Measurements from ENCODE around the gene ARSJ. TPM values are rescaled to one million over a fixed set of nuclear protein-coding genes. Genes with fewer than 3 reads are reported as not detected.
"Not testable (repeated sequence)": the region's sequence is repeated elsewhere in the genome, so short reads cannot be mapped to it uniquely, and the experiment has no call there.

The ARSJ gene
- polyA plus RNA-seq, 3 donors, result not detected

- no peak for TF ChIP-seq CTCF (IDR thresholded peaks at IDR 0.05)
- Histone ChIP-seq H3K27me3 (ENCODE audit: control insufficient read depth in 2 of 2, insufficient read depth in 2 of 2, low read length in 2 of 2) (no peaks in the 10 kb centered on the region), H4K20me1 (ENCODE audit: insufficient read depth, low read length) (no peaks in the 10 kb centered on the region), H2AFZ (ENCODE audit: insufficient read depth, low read depth, low read length, poor library complexity, severe bottlenecking) (no peak overlapping the region), H3K4me1 (ENCODE audit: control insufficient read depth in 1 of 2, insufficient read depth in 2 of 2, low read length in 2 of 2) (no peaks in the 10 kb centered on the region), H3K27ac (ENCODE audit: low read depth in 1 of 2, low read length in 2 of 2) (no peak overlapping the region), H3K79me2 (ENCODE audit: insufficient read depth, low read length) (no peaks in the 10 kb centered on the region), H3K4me2 (replicated peaks; ENCODE audit: extremely low read depth, low read length, poor library complexity, severe bottlenecking) (no peak overlapping the region), H3K9me3 (replicated peaks in 1 of 2; ENCODE audit: control insufficient read depth in 1 of 2, insufficient read depth in 1 of 2, low read length in 2 of 2) (peaks cover 0 to 8% of the 10 kb centered on the region in 2 donors), H3K4me3 (replicated peaks in 1 of 3; ENCODE audit: low read depth in 2 of 3, low read length in 3 of 3) (no peak overlapping the region), H3K9ac (ENCODE audit: insufficient read depth, low read length, poor library complexity, severe bottlenecking) (no peak overlapping the region), H3K36me3 (replicated peaks in 1 of 2; ENCODE audit: control insufficient read depth in 1 of 2, insufficient read depth in 2 of 2, low read length in 2 of 2) (no peaks in the 10 kb centered on the region)
- intact Hi-C loops (cut with micrococcal nuclease), result no loop called here
- peaks cover 0 to 4% (median 2%) of the 10 kb centered on the region in 7 donors for H3K9me3 Mint-ChIP-seq
- DNase-seq, result no peak
- H3K4me1 Mint-ChIP-seq, result no peaks in the 10 kb centered on the region
- H3K27ac Mint-ChIP-seq, result no peak overlapping the region
- no peak overlapping the region for H3K4me3 Mint-ChIP-seq
- H3K36me3 Mint-ChIP-seq, result no peaks in the 10 kb centered on the region
- no peaks in the 10 kb centered on the region for H3K27me3 Mint-ChIP-seq (ENCODE audit: low read depth in 3 of 3)
- WGBS (ENCODE audit: insufficient coverage), result no CpG with 5 or more reads among the region's 4 CpGs
Observed at GRCh38 chr4:114017120-114017917, 37.9 kb upstream of the ARSJ start.

GRCh38 chr4:114015444-114015899, 36.0 kb upstream of the ARSJ start:
- Mint-ChIP-seq H3K4me3 (no peak overlapping the region), H3K36me3 (no peaks in the 10 kb centered on the region), H3K27ac (peak overlapping the region in 1 of 7 donors; percentile 20), H3K9me3 (peaks cover 0 to 6% (median 3%) of the 10 kb centered on the region in 7 donors), H3K27me3 (ENCODE audit: low read depth in 3 of 3) (no peaks in the 10 kb centered on the region), H3K4me1 (no peaks in the 10 kb centered on the region)
- Histone ChIP-seq H4K20me1 (ENCODE audit: insufficient read depth, low read length) (no peaks in the 10 kb centered on the region), H3K79me2 (ENCODE audit: insufficient read depth, low read length) (no peaks in the 10 kb centered on the region), H3K9ac (ENCODE audit: insufficient read depth, low read length, poor library complexity, severe bottlenecking) (no peak overlapping the region), H3K27ac (ENCODE audit: low read depth in 1 of 2, low read length in 2 of 2) (no peak overlapping the region), H3K4me1 (ENCODE audit: control insufficient read depth in 1 of 2, insufficient read depth in 2 of 2, low read length in 2 of 2) (no peaks in the 10 kb centered on the region), H3K36me3 (replicated peaks in 1 of 2; ENCODE audit: control insufficient read depth in 1 of 2, insufficient read depth in 2 of 2, low read length in 2 of 2) (no peaks in the 10 kb centered on the region), H3K4me2 (replicated peaks; ENCODE audit: extremely low read depth, low read length, poor library complexity, severe bottlenecking) (no peak overlapping the region), H2AFZ (ENCODE audit: insufficient read depth, low read depth, low read length, poor library complexity, severe bottlenecking) (no peak overlapping the region), H3K9me3 (replicated peaks in 1 of 2; ENCODE audit: control insufficient read depth in 1 of 2, insufficient read depth in 1 of 2, low read length in 2 of 2) (peaks cover 0 to 8% of the 10 kb centered on the region in 2 donors), H3K27me3 (ENCODE audit: control insufficient read depth in 2 of 2, insufficient read depth in 2 of 2, low read length in 2 of 2) (no peaks in the 10 kb centered on the region), H3K4me3 (replicated peaks in 1 of 3; ENCODE audit: low read depth in 2 of 3, low read length in 3 of 3) (no peak overlapping the region)
- no peak for DNase-seq
- no peak for TF ChIP-seq CTCF (IDR thresholded peaks at IDR 0.05)
- WGBS (ENCODE audit: insufficient coverage), result no CpG with 5 or more reads among the region's 1 CpG
- intact Hi-C loops (cut with micrococcal nuclease), result no loop called here

- WGBS (ENCODE audit: insufficient coverage), result 100% methylated on average over 4 of the region's 4 CpGs
Observed at GRCh38 chr4:114013201-114013600, 33.8 kb upstream of the ARSJ start.

More at GRCh38 chr4:114013201-114013600, 33.8 kb upstream of the ARSJ start:
- H3K36me3 ChIP-seq (replicated peaks in 1 of 2; ENCODE audit: control insufficient read depth in 1 of 2, insufficient read depth in 2 of 2, low read length in 2 of 2); H3K9me3 Mint-ChIP-seq; H3K79me2 ChIP-seq (ENCODE audit: insufficient read depth, low read length); H3K4me3 Mint-ChIP-seq; H3K36me3 Mint-ChIP-seq; H3K9me3 ChIP-seq (replicated peaks in 1 of 2; ENCODE audit: control insufficient read depth in 1 of 2, insufficient read depth in 1 of 2, low read length in 2 of 2); H3K27ac ChIP-seq (ENCODE audit: low read depth in 1 of 2, low read length in 2 of 2); H4K20me1 ChIP-seq (ENCODE audit: insufficient read depth, low read length); H3K9ac ChIP-seq (ENCODE audit: insufficient read depth, low read length, poor library complexity, severe bottlenecking); H3K27me3 ChIP-seq (ENCODE audit: control insufficient read depth in 2 of 2, insufficient read depth in 2 of 2, low read length in 2 of 2); DNase-seq; H3K4me1 Mint-ChIP-seq; H3K27ac Mint-ChIP-seq; H3K4me1 ChIP-seq (ENCODE audit: control insufficient read depth in 1 of 2, insufficient read depth in 2 of 2, low read length in 2 of 2); H3K4me2 ChIP-seq (replicated peaks; ENCODE audit: extremely low read depth, low read length, poor library complexity, severe bottlenecking); intact Hi-C loops (cut with micrococcal nuclease); H2AFZ ChIP-seq (ENCODE audit: insufficient read depth, low read depth, low read length, poor library complexity, severe bottlenecking); H3K27me3 Mint-ChIP-seq (ENCODE audit: low read depth in 3 of 3); H3K4me3 ChIP-seq (replicated peaks in 1 of 3; ENCODE audit: low read depth in 2 of 3, low read length in 3 of 3): not testable (repeated sequence)

All from CD14-positive monocyte (primary cell).